ENCODE data around the gene RASA3. TPM values are rescaled to one million over a fixed set of nuclear protein-coding genes. Genes with fewer than 3 reads are reported as not detected.
A peak's percentile ranks its signal among the peaks of the same experiment; 100 is the strongest.
"Not testable (repeated sequence)": the region's sequence is repeated elsewhere in the genome, so short reads cannot be mapped to it uniquely, and the experiment has no call there.

RASA3 gene
- total and polyA plus RNA-seq, 11 donors, result 4.8 to 24.2 (median 9.7) TPM

DNA sequence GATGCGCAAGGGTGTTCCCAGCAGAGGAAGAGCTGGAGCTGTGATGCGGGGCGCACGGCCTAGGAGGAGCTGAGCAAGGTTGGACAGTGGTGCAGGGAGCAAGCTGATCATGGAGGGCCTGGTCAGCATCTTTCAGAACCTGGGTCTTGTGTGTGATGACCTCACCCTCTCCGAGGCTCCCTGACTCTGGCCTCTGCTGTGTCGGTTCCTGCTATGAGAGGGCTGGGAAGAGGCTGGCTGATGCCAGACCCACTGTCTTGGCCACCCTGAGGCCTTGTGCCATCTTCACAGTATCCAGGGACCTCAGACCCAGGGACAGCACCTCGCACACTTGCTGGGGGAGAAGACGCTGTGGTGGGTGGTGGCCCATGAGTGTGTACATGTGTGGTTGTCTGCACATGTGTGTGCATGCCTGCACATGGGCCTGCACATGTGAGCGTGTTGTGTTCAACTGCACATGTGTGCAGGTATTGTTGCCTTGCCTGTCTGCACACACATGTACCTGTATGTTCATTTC lies 142.0 kb downstream of the RASA3 start:
- Histone ChIP-seq H3K36me3 (peaks cover 0 to 43% (median 11%) of the 10 kb centered on the region in 9 donors), H3K27ac (no peak overlapping the region), H3K4me1 (peaks cover 0 to 27% (median 5%) of the 10 kb centered on the region in 12 donors), H3K4me3 (no peak overlapping the region), H3K9me3 (no peaks in the 10 kb centered on the region), H3K27me3 (no peaks in the 10 kb centered on the region)
- intact Hi-C loops (cut with DNase I), result no loop called here
- ATAC-seq (peak in 2 of 4 donors; percentile 12 to 19), DNase-seq (peak in 3 of 5 donors; percentile 5 to 58 (median 17))
- no peak for TF ChIP-seq POLR2A (IDR thresholded peaks at IDR 0.05)
- TF ChIP-seq, protein P1, sequence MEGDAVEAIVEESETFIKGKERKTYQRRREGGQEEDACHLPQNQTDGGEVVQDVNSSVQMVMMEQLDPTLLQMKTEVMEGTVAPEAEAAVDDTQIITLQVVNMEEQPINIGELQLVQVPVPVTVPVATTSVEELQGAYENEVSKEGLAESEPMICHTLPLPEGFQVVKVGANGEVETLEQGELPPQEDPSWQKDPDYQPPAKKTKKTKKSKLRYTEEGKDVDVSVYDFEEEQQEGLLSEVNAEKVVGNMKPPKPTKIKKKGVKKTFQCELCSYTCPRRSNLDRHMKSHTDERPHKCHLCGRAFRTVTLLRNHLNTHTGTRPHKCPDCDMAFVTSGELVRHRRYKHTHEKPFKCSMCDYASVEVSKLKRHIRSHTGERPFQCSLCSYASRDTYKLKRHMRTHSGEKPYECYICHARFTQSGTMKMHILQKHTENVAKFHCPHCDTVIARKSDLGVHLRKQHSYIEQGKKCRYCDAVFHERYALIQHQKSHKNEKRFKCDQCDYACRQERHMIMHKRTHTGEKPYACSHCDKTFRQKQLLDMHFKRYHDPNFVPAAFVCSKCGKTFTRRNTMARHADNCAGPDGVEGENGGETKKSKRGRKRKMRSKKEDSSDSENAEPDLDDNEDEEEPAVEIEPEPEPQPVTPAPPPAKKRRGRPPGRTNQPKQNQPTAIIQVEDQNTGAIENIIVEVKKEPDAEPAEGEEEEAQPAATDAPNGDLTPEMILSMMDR (IDR thresholded peaks at IDR 0.05), result no peak
- WGBS, 4 donors, result 93 to 99% (median 95%) methylated on average over 9 of the region's 9 CpGs

DNA sequence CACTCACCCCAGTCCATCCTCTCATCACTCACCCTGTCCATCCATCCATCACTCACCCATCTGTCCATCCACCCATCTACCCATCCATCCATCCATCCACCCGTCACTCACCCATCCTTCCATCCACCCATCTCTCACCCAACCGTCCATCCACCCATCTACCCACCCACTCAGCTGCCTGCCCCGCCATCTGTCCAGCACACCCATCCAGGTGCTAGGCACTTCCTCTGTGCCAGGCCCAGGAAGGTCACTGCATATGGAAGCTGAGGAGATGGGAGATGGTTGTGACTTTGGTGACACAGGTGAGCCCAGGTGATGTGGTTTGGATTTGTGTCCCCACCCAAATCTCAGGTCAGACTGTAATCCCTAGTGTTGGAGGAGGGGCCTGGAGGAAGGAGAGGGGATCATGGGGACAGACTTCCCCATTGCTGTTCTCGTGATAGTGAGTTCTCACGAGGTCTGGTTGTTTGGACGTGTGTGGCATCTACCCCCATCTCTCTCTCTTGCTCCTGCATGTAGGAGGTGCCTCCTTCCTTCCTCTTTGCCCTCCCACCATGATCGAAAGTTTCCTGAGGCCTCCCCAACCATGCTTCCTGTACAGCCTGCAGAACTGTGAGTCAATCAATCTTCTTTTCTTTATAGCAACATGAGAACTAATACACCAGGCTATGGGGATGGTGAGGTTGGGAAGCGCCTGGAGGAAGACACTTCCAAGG lies 142.7 kb downstream of the RASA3 start:
- H3K9me3 ChIP-seq, result no peaks in the 10 kb centered on the region
- WGBS, 4 donors, result 82 to 95% (median 92%) methylated on average over 8 of the region's 8 CpGs
- no peak for ATAC-seq
- TF ChIP-seq, protein P1 (IDR thresholded peaks at IDR 0.05), result no peak
- no peak for TF ChIP-seq POLR2A (IDR thresholded peaks at IDR 0.05)
- intact Hi-C loops (cut with DNase I), result no loop called here
- peak in 3 of 5 donors; percentile 4 to 24 (median 9) for DNase-seq
- peaks cover 0 to 37% (median 11%) of the 10 kb centered on the region in 9 donors for H3K36me3 ChIP-seq
- H3K4me1 ChIP-seq, result peaks cover 0 to 27% (median 5%) of the 10 kb centered on the region in 12 donors
- no peaks in the 10 kb centered on the region for H3K27me3 ChIP-seq
- H3K4me3 ChIP-seq, result no peak overlapping the region
- H3K27ac ChIP-seq, result no peak overlapping the region

DNA sequence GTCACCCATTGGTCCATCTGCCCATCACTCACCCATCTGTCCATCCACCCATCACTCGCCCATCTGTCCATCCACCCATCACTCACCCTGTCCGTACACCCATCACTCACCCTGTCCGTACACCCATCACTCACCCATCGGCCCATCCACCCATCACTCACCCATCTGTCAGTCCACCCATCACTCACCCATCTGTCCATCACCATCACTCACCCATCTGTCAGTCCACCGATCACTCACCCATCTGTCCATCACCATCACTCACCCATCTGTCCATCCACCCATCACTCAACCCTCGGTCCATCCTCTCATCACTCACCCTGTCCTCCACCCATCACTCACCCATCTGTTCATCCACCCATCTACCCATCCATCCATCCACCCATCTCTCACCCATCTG lies 143.6 kb downstream of the RASA3 start:
- Histone ChIP-seq H3K36me3 (peaks cover 0 to 35% (median 11%) of the 10 kb centered on the region in 9 donors), H3K4me1 (peaks cover 0 to 27% (median 5%) of the 10 kb centered on the region in 12 donors)
- H3K27me3 ChIP-seq; H3K9me3 ChIP-seq; H3K27ac ChIP-seq; intact Hi-C loops (cut with DNase I); ATAC-seq; H3K4me3 ChIP-seq: not testable (repeated sequence)
- 87 to 99% (median 93%) methylated on average over 6 of the region's 6 CpGs for WGBS, 4 donors
- DNase-seq, result peak in 1 of 5 donors; percentile 10

DNA sequence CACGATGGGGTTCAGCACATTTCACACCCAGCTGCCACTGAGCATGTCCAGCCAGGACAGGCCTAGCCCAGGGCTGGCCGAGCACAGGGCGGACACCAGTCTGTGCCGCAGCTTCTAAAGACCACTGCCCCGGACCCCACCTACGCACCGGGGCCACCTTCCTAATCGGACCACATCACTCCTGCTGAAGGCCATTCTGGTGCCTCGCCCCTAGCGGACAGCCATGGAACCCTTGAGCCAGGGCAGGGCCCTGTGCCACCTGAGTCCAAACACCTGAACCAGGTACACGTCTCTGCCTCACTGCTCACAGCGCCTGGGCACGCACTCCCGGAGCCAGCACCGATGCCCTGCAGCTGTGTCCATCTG lies 150.1 kb downstream of the RASA3 start:
- 96 to 97% (median 96%) methylated on average over 12 to 15 of the region's 15 CpGs for WGBS, 4 donors
- peaks cover 0 to 54% (median 17%) of the 10 kb centered on the region in 9 donors for H3K36me3 ChIP-seq
- ATAC-seq, result peak in 2 of 4 donors; percentile 12 to 29

More for the DNA sequence above, 150.1 kb downstream of the RASA3 start:
- Histone ChIP-seq H3K27ac (no peak overlapping the region), H3K27me3 (no peaks in the 10 kb centered on the region), H3K4me1 (peaks cover 0 to 13% (median 1%) of the 10 kb centered on the region in 12 donors), H3K4me3 (no peak overlapping the region), H3K9me3 (no peaks in the 10 kb centered on the region)
- intact Hi-C loops (cut with DNase I), result no loop called here
- peak in 1 of 5 donors; percentile 32 for DNase-seq
- TF ChIP-seq, protein P1 (IDR thresholded peaks at IDR 0.05), result no peak
- TF ChIP-seq POLR2A (IDR thresholded peaks at IDR 0.05), result no peak
